IPS DF 4.7 (cell line): Measurements from ENCODE around the gene COX6B2.
"Not testable (repeated sequence)": the region's sequence is repeated elsewhere in the genome, so short reads cannot be mapped to it uniquely, and the experiment has no call there.

ENCODE experiments used
- DNase-seq: peaks from one replicate; pipeline ENCODE4 v3.0.0-alpha.2; 2013; ENCODE audit warnings: low spot score; ENCODE audit errors: extremely low read depth

Gene COX6B2

GRCh38 chr19:55341595-55342531 lies 12.7 kb downstream of the COX6B2 start:
- no peak for DNase-seq

- DNase-seq: no peak
Measured at GRCh38 chr19:55341171-55341588, 13.3 kb downstream of the COX6B2 start.

DNA sequence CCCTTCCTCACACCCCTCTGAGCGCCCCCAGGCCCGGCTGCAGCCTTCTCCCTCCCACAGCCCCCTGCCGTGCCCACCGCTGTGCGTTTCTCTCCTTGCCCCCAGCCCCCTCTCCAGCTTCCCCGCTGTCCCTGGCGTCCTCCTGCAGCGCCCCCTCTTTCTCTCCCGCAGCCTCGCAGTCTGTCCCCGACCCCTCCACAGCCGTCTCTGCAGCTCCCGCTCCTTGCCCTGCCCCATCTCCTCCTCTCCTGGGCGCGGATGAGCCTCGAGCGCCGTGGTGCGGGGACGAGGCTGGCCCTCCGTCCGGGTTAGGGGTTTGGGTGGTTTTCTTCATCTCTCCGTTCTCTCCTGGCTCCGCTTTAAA lies 13.8 kb downstream of the COX6B2 start:
- no peak for DNase-seq

GRCh38 chr19:55339889-55340783 lies 14.4 kb downstream of the COX6B2 start:
- no peak for DNase-seq

- DNase-seq: peak; percentile 100
Measured at GRCh38 chr19:55339105-55339888, 15.2 kb downstream of the COX6B2 start, which contains the start of gene KMT5C. Gene KMT5C, plus strand, starts transcription at chr19:55339876. Its CDS starts 2,061 bp downstream, at chr19:55341937.

GRCh38 chr19:55336101-55336500 lies 18.4 kb downstream of the COX6B2 start:
- DNase-seq: no peak

DNA sequence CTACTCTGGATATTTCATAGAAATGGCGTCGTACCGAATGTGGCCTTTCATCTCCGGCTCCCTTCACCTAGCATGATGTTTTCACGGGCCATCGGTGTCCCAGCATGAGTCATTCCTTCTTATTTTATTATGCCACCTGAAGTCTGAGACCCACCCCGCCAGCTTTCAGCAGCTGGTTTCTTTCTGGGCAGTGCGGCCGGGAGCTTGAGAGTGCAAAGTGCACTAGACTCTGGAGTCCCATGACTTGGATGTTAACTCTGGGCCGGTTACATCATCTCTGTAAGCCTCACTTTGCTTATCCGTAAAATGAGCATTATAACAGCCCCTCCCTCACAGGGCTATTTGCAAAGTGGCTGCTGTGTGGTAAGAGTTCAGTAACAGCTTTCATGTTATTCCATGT lies 20.6 kb downstream of the COX6B2 start:
- DNase-seq: no peak

GRCh38 chr19:55329791-55330190 lies 24.7 kb downstream of the COX6B2 start:
- DNase-seq: not testable (repeated sequence)

GRCh38 chr19:55328774-55329318 lies 25.7 kb downstream of the COX6B2 start:
- not testable (repeated sequence) for DNase-seq

GRCh38 chr19:55325172-55325571 lies 29.3 kb downstream of the COX6B2 start, which contains the start of gene TMEM150B:
Gene TMEM150B, minus strand, starts transcription at chr19:55325341. Its CDS starts 4,305 bp downstream, at chr19:55321036.
- DNase-seq: no peak

GRCh38 chr19:55324662-55325061 lies 29.9 kb downstream of the COX6B2 start:
- DNase-seq: no peak

DNA sequence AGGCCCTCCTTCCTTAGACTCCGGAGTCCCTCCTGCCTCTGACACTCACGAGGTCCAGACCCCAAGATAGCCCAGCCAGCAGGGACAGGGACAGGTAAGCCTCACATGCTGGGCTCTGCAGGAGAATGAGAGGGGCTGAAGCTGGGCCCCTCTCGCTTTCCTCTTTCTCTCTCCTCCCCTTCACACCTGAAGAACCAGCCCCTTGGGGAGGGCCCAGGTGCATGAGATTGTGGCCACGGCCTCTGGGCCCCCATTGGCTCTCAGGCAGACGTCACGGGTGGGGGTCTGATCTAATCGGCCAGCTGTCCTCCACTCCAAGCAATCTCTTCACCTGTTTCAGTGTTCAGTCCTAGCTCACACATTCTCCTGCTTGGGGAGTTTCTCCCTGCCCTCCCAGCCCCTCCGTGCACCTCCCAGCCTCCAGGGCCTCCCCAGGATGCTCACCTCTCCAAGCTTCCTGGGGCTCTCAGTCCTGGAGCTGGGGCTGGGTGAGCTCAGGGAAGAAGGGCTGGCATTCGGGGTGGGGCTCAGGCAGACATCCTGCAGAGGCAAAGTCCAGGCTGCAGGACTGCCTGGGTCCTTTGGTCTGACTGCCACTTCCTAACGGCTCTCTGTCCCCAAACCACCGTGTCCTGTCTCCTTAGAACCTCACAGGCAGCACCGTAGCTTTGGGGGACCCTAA lies 32.2 kb downstream of the COX6B2 start:
- DNase-seq: no peak

DNA sequence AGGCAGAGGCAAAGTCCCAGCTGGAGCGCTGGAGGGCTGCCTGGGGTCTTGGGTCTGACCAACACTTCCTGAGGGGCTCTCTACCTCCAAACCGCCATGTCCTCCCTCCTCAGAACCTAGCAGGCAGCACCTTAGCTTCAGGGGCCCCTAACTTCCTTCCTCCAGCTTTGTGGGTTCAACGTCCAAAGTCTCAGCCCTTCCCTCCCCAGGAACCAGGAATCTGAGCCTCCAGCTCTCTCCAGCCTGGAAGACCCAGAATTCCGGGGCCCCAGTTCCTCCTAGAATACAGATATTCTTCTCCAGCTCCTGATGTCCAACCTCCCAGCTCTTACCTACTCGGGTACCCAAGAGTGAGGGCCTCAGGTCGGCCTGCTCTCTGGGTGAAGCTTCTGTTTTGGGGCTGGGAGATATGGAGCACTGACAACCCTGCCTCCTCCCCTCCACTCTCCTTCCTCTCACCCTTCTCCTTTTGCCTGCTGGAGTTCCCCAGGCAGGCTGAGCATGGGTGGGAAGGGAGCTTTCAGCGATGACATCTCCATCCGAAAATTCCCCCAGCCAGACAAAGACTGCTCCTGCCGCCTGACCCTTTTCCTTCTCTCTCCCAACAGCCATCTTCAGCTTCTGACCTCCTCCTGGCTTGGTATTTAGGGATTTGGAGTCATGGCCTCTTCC lies 32.9 kb downstream of the COX6B2 start:
- no peak for DNase-seq

GRCh38 chr19:55320844-55321419 lies 33.6 kb downstream of the COX6B2 start:
- DNase-seq: no peak

DNA sequence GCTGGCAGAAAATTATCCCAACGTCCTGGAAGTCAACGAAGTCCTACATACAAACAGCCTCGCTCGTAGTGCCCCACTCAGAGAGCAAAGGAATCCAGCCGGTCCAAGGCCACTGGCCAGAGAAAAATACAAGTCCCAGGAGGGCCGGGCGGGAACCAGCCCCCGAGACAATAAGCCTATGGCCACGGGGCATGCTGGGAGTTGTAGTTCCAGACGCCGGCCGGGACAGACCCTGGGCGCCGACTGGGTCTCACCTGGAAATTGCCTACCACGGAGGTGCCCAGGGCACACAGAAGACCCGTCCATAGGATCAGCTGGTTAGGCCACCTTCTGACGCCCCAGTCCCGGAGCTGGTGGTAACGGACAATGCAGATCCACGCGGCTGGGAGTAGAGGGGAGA lies 34.7 kb downstream of the COX6B2 start:
- no peak for DNase-seq

DNA sequence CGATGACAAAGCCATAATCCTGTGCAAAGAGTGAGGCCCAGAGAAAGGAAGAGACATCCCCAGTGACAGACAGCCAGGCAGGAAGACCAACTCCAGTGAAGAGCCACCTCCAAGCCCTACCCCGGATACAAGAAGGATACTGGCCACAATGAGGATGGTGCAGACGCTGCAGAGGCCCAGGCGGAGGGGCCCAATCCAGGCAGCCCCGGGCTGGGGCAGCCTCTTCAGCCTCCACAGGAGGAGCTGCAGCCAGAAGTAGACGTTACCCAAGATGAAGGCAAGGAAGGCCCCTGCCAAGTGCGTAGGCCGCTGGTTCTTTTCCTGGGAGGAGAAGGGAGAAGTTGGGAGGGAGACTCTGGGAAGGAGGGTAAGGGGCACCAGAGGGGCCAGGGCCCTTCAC lies 37.9 kb downstream of the COX6B2 start:
- DNase-seq: no peak

- DNase-seq: no peak
Measured at GRCh38 chr19:55315956-55316525, 38.5 kb downstream of the COX6B2 start.

GRCh38 chr19:55314396-55314795 lies 40.1 kb downstream of the COX6B2 start:
- DNase-seq: no peak
